H1 (cell line): ENCODE results near the gene DPYD. TPM values are rescaled to one million over a fixed set of nuclear protein-coding genes. Genes with fewer than 3 reads are reported as not detected.

Experiments
- CTCF ChIA-PET: fragments of 300-600 bp; sonication (Branson Sonifier 250); formaldehyde crosslinking; loops from one replicate; lab custom pipeline; 2021; ENCODE audit not compliant: partially characterized antibody; lab: Charles Lee
- POLR2A ChIA-PET: fragments of 300-600 bp; sonication (Branson Sonifier 250); formaldehyde crosslinking; loops from one replicate; lab custom pipeline; 2021; ENCODE audit warnings: inconsistent platforms; ENCODE audit not compliant: partially characterized antibody; lab: Charles Lee
- DNase-seq, 2 experiments: peaks; one replicate each; pipeline versions ENCODE4 v3.0.0 to v3.0.0-alpha.2; 2010 to 2022; ENCODE audit warnings: low spot score in 2 of 2, low read depth in 1 of 2, mixed read lengths in 1 of 2
- FAIRE-seq: peaks from 2 replicates; lab custom pipeline; 2011; peaks lifted over from hg19 to GRCh38; lab: Jason Lieb, UNC
- H2AFZ ChIP-seq: 2 replicates; pipeline ENCODE4 v1.8.1; 2012; ENCODE audit warnings: low read length, inconsistent platforms
- H2AK5ac ChIP-seq: 2 replicates; pipeline ENCODE4 v1.6.1; 2013; ENCODE audit warnings: low read depth, low read length
- H2BK120ac ChIP-seq: replicated peaks from 2 replicates; pipeline ENCODE3; 2013; ENCODE audit warnings: low read depth, low read length, inconsistent platforms
- H2BK12ac ChIP-seq: 2 replicates; pipeline ENCODE4 v1.6.1; 2013; ENCODE audit warnings: low read depth, low read length
- H2BK15ac ChIP-seq: 2 replicates; pipeline ENCODE4 v1.6.1; 2013; ENCODE audit warnings: low read length
- H2BK20ac ChIP-seq: 2 replicates; pipeline ENCODE4 v1.6.1; 2013; ENCODE audit warnings: low read length
- H2BK5ac ChIP-seq: 2 replicates; pipeline ENCODE4 v1.6.1; 2013; ENCODE audit warnings: low read depth, low read length
- H3K14ac ChIP-seq: 2 replicates; pipeline ENCODE4 v1.6.1; 2013; ENCODE audit warnings: inconsistent platforms; ENCODE audit not compliant: insufficient read length
- H3K18ac ChIP-seq: 2 replicates; pipeline ENCODE4 v1.6.1; 2013; ENCODE audit warnings: low read length; ENCODE audit errors: extremely low read depth
- H3K23ac ChIP-seq: 2 replicates; pipeline ENCODE4 v1.6.1; 2013; ENCODE audit warnings: inconsistent platforms; ENCODE audit not compliant: insufficient read length
- H3K23me2 ChIP-seq: 2 replicates; pipeline ENCODE4 v1.6.1; 2013; ENCODE audit warnings: low read depth, low read length
- H3K27ac ChIP-seq: 2 replicates; pipeline ENCODE4 v1.6.1; 2011; ENCODE audit warnings: low read depth, low read length, inconsistent platforms
- H3K27me3 ChIP-seq, 4 experiments: replicated peaks in 1 of 4; 1 replicate in 1 of 4; 2 replicates in 3 of 4; pipeline versions ENCODE4 v1.6.1 to v1.8.1; 2011 to 2013; ENCODE audit warnings: low read length in 3 of 4, mild to moderate bottlenecking in 3 of 4, inconsistent platforms in 2 of 4, mixed read lengths in 2 of 4, moderate library complexity in 1 of 4; ENCODE audit not compliant: control insufficient read depth in 3 of 4, insufficient read depth in 3 of 4; ENCODE audit errors: extremely low read depth in 1 of 4
- H3K36me3 ChIP-seq, 4 experiments: 2 replicates each; pipeline versions ENCODE4 v1.6.1 to v1.8.1; 2011 to 2013; ENCODE audit warnings: mild to moderate bottlenecking in 4 of 4, low read length in 3 of 4, moderate library complexity in 2 of 4, control low read depth in 1 of 4, inconsistent platforms in 1 of 4; ENCODE audit not compliant: insufficient read depth in 4 of 4, control insufficient read depth in 2 of 4
- H3K4ac ChIP-seq: replicated peaks from 2 replicates; pipeline ENCODE3; 2013; ENCODE audit warnings: low read length, low read depth, mixed read lengths, inconsistent platforms; ENCODE audit not compliant: insufficient read length
- H3K4me1 ChIP-seq, 4 experiments: replicated peaks in 1 of 4; 1 replicate in 1 of 4; 2 replicates in 3 of 4; pipeline versions ENCODE4 v1.6.1 to v1.8.1; 2011 to 2013; ENCODE audit warnings: low read length in 3 of 4, inconsistent platforms in 2 of 4, mixed read lengths in 1 of 4; ENCODE audit not compliant: insufficient read depth in 4 of 4, control insufficient read depth in 3 of 4
- H3K4me2 ChIP-seq, 2 experiments: 2 replicates each; pipeline versions ENCODE4 v1.6.1 to v1.8.1; 2011 to 2013; ENCODE audit warnings: low read depth in 2 of 2, low read length in 2 of 2, control low read depth in 1 of 2, inconsistent platforms in 1 of 2, mild to moderate bottlenecking in 1 of 2; ENCODE audit not compliant: insufficient read depth in 1 of 2
- H3K4me3 ChIP-seq, 4 experiments: fragments of 200-600, 300-600 bp in 1 of 4; sonication (generic), shearing (Covaris generic), sonication (Bioruptor Twin) in 1 of 4; 2 replicates each; pipeline versions ENCODE4 v1.5.1 to v1.8.1; 2011 to 2016; ENCODE audit warnings: low read length in 4 of 4, low read depth in 3 of 4, control low read depth in 2 of 4, inconsistent platforms in 2 of 4, mild to moderate bottlenecking in 2 of 4, mixed read lengths in 1 of 4, moderate library complexity in 1 of 4; ENCODE audit not compliant: insufficient read depth in 2 of 4; ENCODE audit errors: extremely low read depth in 1 of 4
- H3K56ac ChIP-seq: replicated peaks from 2 replicates; pipeline ENCODE3; 2013; ENCODE audit warnings: low read depth, mild to moderate bottlenecking, mixed read lengths, low read length, inconsistent platforms; ENCODE audit not compliant: insufficient read length
- H3K79me1 ChIP-seq: 2 replicates; pipeline ENCODE4 v1.6.1; 2013; ENCODE audit warnings: low read depth, low read length, control low read depth
- H3K79me2 ChIP-seq, 2 experiments: 2 replicates each; pipeline versions ENCODE4 v1.6.1 to v1.8.1; 2012 to 2013; ENCODE audit warnings: low read length in 2 of 2, mild to moderate bottlenecking in 2 of 2, inconsistent platforms in 1 of 2; ENCODE audit not compliant: insufficient read depth in 2 of 2, control insufficient read depth in 1 of 2
- H3K9ac ChIP-seq, 4 experiments: replicated peaks in 1 of 4; 1 replicate in 1 of 4; 2 replicates in 3 of 4; pipeline versions ENCODE4 v1.6.1 to v1.8.1; 2011 to 2013; ENCODE audit warnings: low read depth in 3 of 4, low read length in 3 of 4, control low read depth in 2 of 4, mild to moderate bottlenecking in 2 of 4, moderate library complexity in 2 of 4, inconsistent platforms in 1 of 4; ENCODE audit errors: extremely low read depth in 1 of 4
- H3K9me3 ChIP-seq, 2 experiments: 2 replicates each; pipeline versions ENCODE4 v1.6.1 to v1.8.1; 2012 to 2013; ENCODE audit warnings: mild to moderate bottlenecking in 2 of 2, moderate library complexity in 2 of 2, control low read depth in 1 of 2, inconsistent platforms in 1 of 2, low read depth in 1 of 2, low read length in 1 of 2, mixed read lengths in 1 of 2; ENCODE audit not compliant: insufficient read depth in 2 of 2
- H4K20me1 ChIP-seq, 2 experiments: replicated peaks in 1 of 2; 2 replicates each; pipeline versions ENCODE3 to v1.8.1; 2011 to 2013; ENCODE audit warnings: inconsistent platforms in 2 of 2, low read length in 2 of 2, mild to moderate bottlenecking in 1 of 2; ENCODE audit not compliant: insufficient read depth in 2 of 2, control insufficient read depth in 1 of 2
- H4K5ac ChIP-seq: 2 replicates; pipeline ENCODE4 v1.6.1; 2013; ENCODE audit warnings: low read length, low read depth, mixed read lengths, inconsistent platforms; ENCODE audit not compliant: insufficient read length
- H4K8ac ChIP-seq: 2 replicates; pipeline ENCODE4 v1.8.0; 2013; ENCODE audit warnings: mild to moderate bottlenecking, moderate library complexity, low read length, inconsistent platforms; ENCODE audit not compliant: insufficient read depth; ENCODE audit errors: extremely low read depth
- H4K91ac ChIP-seq: replicated peaks from 2 replicates; pipeline ENCODE3; 2013; ENCODE audit warnings: low read length, mixed read lengths, inconsistent platforms; ENCODE audit not compliant: insufficient read length
- CBX8 ChIP-seq: fragments of 300-800, 300-1000 bp; sonication (generic); IDR thresholded peaks from 2 replicates; pipeline ENCODE4 v1.7.1; 2016; ENCODE audit warnings: low read depth, low read length, borderline replicate concordance
- CEBPB ChIP-seq: IDR thresholded peaks from 2 replicates; pipeline ENCODE4 v1.6.1; 2012; ENCODE audit warnings: low read depth, low read length
- KDM1A ChIP-seq: fragments of 200-600, 300-600 bp; sonication (generic); IDR thresholded peaks from 2 replicates; pipeline ENCODE4 v1.7.1; 2016; ENCODE audit warnings: mild to moderate bottlenecking, low read length, borderline replicate concordance
- WGBS, 2 experiments: shearing (Covaris generic) in 1 of 2; methylation state at CpG; one replicate each; pipeline versions ENCODE4 v1.1.6 to v1.1.7; 2013 to 2015; ENCODE audit warnings: low lambda C conversion rate in 2 of 2, mixed read lengths in 2 of 2, inconsistent platforms in 1 of 2, low coverage in 1 of 2, missing lambda C conversion rate in 1 of 2; ENCODE audit not compliant: insufficient replicate concordance in 2 of 2, insufficient coverage in 1 of 2, insufficient read length in 1 of 2; ENCODE audit errors: extremely low coverage in 1 of 2, missing lambda C conversion rate in 1 of 2; 5-methylcytosine and 5-hydroxymethylcytosine counted together
- polyA plus RNA-seq, 7 experiments: library from polyadenylated mRNA; depleted of rRNA in 3 of 7; stranded (reverse) in 5 of 7; unstranded in 2 of 7; fragments of >200 nt in 5 of 7; fragments of 200-250 nt in 2 of 7; gene quantifications; 1 replicate in 5 of 7; 2 replicates in 1 of 7; 4 replicates in 1 of 7; pipeline versions ENCODE4 v1.2.1 to v1.2.3, GENCODE V29; 2011 to 2013; ENCODE audit warnings: missing spikeins in 2 of 7, mixed read lengths in 2 of 7
- total RNA-seq: library from RNA; stranded (reverse); fragmentation: NEBNext Ultra II Directional; extraction: Animal tissue kit (Norgen Biotek cat#: 25700); gene quantifications from 2 replicates; pipeline ENCODE4 v1.2.1, GENCODE V29; 2021

DPYD gene
- total and polyA plus RNA-seq, 2 of the 8 experiments (the other 6 are each of a cell fraction or from before 2014, with no cell fraction given): 0.29 to 0.73 TPM

GRCh38 chr1:97711858-97712257 lies 209.0 kb downstream of the DPYD start:
- 100% methylated on average over 1 of the region's 1 CpG; no CpG with 5 or more reads in 1 of the 2 experiments for WGBS, 2 experiments
- CTCF ChIA-PET: no interaction called here

More at GRCh38 chr1:97711858-97712257, 209.0 kb downstream of the DPYD start:
- no peaks in the 10 kb centered on the region for H3K36me3 ChIP-seq
- no peak overlapping the region for H2AFZ ChIP-seq
- no peaks in the 10 kb centered on the region for H3K79me1 ChIP-seq
- no peak overlapping the region for H3K23ac ChIP-seq
- H2AK5ac ChIP-seq: no peak overlapping the region
- H2BK5ac ChIP-seq: no peak overlapping the region
- H3K4me2 ChIP-seq: no peak overlapping the region
- H3K27ac ChIP-seq: no peak overlapping the region
- H3K23me2 ChIP-seq: no peaks in the 10 kb centered on the region
- TF ChIP-seq CBX8: no peak
- TF ChIP-seq CEBPB: peak; percentile 62; the same call in 1 of the 2 replicates
- no peak for TF ChIP-seq KDM1A
- POLR2A ChIA-PET: no interaction called here
- no peak overlapping the region for H3K9ac ChIP-seq
- H4K20me1 ChIP-seq: no peaks in the 10 kb centered on the region
- H4K91ac ChIP-seq: no peak overlapping the region
- H3K56ac ChIP-seq: no peak overlapping the region
- H3K14ac ChIP-seq: no peak overlapping the region
- no peak for FAIRE-seq
- H4K5ac ChIP-seq: no peak overlapping the region
- no peaks in the 10 kb centered on the region for H3K27me3 ChIP-seq
- no peaks in the 10 kb centered on the region for H3K79me2 ChIP-seq
- no peak overlapping the region for H3K4ac ChIP-seq
- no peak overlapping the region for H3K18ac ChIP-seq
- H4K8ac ChIP-seq: no peak overlapping the region
- H2BK12ac ChIP-seq: no peak overlapping the region
- H3K4me1 ChIP-seq: no peaks in the 10 kb centered on the region
- no peak overlapping the region for H3K4me3 ChIP-seq
- H2BK15ac ChIP-seq: no peak overlapping the region
- no peaks in the 10 kb centered on the region for H3K9me3 ChIP-seq
- H2BK20ac ChIP-seq: no peak overlapping the region
- no peak overlapping the region for H2BK120ac ChIP-seq
- no peak for DNase-seq
